A549 treated with ZK216348 at 1 μM for 4 hours (cell line): Measurements from ENCODE around the gene ACTR3C. TPM values are rescaled to one million over a fixed set of nuclear protein-coding genes. Genes with fewer than 3 reads are reported as not detected.

ENCODE experiments used
- total RNA-seq: library from RNA; stranded (reverse); fragments of 200-300 nt; extraction: Qiagen RNA extraction; gene quantifications from 5 replicates; pipeline ENCODE4 v1.2.3, GENCODE V29; 2022; ENCODE audit warnings: low read depth

The ACTR3C gene
- not detected in 5 replicates for total RNA-seq

DNA sequence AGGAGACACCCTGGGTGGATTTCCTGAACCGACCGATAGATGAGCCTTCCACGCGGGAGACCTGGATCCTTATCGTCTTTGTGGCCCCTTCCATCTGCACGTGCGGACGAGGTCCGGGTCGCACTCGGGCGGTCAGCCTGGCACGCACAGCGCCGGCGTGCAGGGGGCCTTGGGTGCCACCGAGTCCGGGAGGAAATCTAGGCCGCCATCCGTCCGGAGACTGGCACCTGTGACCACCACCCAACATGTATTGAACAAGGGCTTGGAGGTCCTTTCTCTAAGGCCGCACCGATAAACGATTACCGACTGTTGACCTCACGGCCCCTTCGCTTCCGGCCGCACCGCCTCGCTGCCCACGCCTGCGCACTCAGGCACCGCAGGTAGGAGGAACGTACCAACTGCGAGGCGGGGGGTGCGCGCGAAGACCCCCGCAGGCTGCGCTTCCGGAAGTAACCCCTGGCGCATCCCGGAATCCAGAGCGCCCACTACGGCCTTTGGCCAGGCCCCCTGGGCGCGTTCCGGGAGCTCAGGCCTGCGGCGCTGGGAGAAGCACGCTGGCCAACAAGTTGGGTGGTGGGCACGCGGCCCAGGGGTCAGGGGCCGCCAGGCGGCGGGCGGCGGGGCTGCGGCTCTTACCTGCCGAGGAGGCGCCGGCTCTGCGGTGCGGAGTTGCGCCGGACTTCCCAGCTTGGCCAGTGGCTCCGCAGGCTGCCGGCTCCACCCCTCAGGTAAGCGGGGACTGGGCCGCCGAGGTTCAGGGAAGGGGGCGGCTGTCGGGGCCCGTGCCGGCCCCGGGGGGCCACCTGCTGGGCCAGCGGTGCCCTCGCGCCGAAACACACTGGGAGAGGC, at the start of gene ACTR3C, which contains the start of gene LRRC61:
Gene ACTR3C, minus strand, starts transcription at position 713 of the 849 bp plus-strand sequence. CDS start 28,249 bp downstream, outside the sequence.
Gene LRRC61, plus strand, starts transcription at position 523 of the 849 bp plus-strand sequence. CDS start 13,507 bp downstream, outside the sequence.

GRCh38 chr7:150368096-150368883, 44.9 kb upstream of the ACTR3C start, which contains the start of gene REPIN1:
Gene REPIN1, plus strand, starts transcription at chr7:150368822. Its CDS starts 890 bp downstream, at chr7:150369712.

GRCh38 chr7:150341263-150342120, 18.1 kb upstream of the ACTR3C start, which contains the start of gene RARRES2:
Gene RARRES2, minus strand, starts transcription at chr7:150341629. Its CDS starts 1,020 bp downstream, at chr7:150340609.

Other genes starting within 250 kb of the ACTR3C start
- gene LRRC61, start 190 bp downstream of the ACTR3C start, total RNA-seq, result 0.09 to 0.17 TPM (median 0.14 TPM) in 4 of 5 replicates, not detected in the other
- gene RARRES2, start 18.1 kb upstream of the ACTR3C start, total RNA-seq, result not detected in 5 replicates
- 54.3 to 95.6 TPM (median 92.8 TPM) in 5 replicates for gene REPIN1, start 45.3 kb upstream of the ACTR3C start, total RNA-seq
- gene ZNF775, start 55.8 kb upstream of the ACTR3C start, total RNA-seq, result 3.9 to 8.4 TPM (median 7.0 TPM) in 5 replicates
- 0.06 TPM in 1 of 5 replicates, not detected in the others for gene GIMAP8, start 127.1 kb upstream of the ACTR3C start, total RNA-seq
- not detected in 5 replicates for gene GIMAP7, start 191.3 kb upstream of the ACTR3C start, total RNA-seq
- gene GIMAP4, start 243.8 kb upstream of the ACTR3C start, total RNA-seq, result not detected in 5 replicates